PC-3 (cell line): ENCODE data around the gene MCFD2.
"Not testable (repeated sequence)": the region's sequence is repeated elsewhere in the genome, so short reads cannot be mapped to it uniquely, and the experiment has no call there.

Experiments
- CTCF ChIP-seq: fragments of 300-600 bp; sonication (generic); conservative IDR thresholded peaks from 2 replicates; pipeline ENCODE4 v1.5.1; 2017; ENCODE audit warnings: antibody characterized with exemption, low read depth, mild to moderate bottlenecking, low read length
- EZH2phosphoT487 ChIP-seq: fragments of 300-600 bp; sonication (generic); IDR thresholded peaks from 2 replicates; pipeline ENCODE4 v1.6.1; 2018; ENCODE audit warnings: mild to moderate bottlenecking, antibody characterized with exemption, low read length, borderline replicate concordance

GRCh38 chr2:46902980-46903379 lies 12.6 kb downstream of the MCFD2 start:
- TF ChIP-seq CTCF, EZH2phosphoT487: not testable (repeated sequence)
